GM19324 (cell line): Measurements from ENCODE around the gene POLA1.
"Not testable (repeated sequence)": the region's sequence is repeated elsewhere in the genome, so short reads cannot be mapped to it uniquely, and the experiment has no call there.

Experiments used
- ATAC-seq: cut with Tn5 transposase; IDR thresholded peaks from one replicate; pipeline ENCODE4 v1.9.1; 2021; ENCODE audit warnings: mild to moderate bottlenecking, moderate library complexity; ENCODE audit not compliant: unreplicated experiment, low FRiP score

The POLA1 gene

DNA sequence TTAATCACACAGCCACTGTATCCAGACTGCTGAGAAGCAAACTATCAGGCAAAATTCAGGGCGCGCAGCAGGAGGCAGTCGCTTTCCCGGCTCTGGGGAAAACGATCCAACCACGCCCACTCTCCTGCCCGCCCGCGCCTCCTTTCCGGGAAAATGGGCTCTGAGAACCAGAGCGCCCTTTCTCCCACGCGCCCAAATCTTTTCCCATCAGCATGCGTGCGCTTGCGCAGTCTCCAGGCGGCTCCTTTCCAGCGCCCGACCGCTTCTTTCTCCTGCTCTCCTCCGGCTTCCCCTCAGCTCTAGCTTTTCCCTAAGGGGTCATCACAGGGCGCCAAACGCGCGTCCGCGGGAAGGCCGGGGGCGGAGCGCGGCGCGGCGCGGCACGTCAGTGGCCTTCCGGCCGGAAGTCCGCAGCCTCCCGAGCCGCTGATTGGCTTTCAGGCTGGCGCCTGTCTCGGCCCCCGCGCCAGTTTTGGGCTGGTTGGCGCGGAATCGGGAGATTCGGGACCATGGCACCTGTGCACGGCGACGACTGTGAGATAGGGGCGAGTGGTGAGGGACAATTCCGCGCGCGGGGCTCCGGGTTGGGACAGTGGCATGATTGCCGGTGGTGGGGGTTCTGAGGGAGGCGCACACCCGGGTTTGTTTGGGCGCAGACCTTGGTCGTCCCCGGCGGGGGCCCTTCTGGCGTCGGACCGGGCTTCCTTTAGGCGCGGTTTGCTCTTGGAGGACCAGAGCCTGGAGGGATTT is at the start of gene POLA1:
POLA1 (plus strand) TSS at position 466 of the 750 bp plus-strand sequence; CDS start at position 510, 44 bp downstream.
- peak; percentile 96 for ATAC-seq

DNA sequence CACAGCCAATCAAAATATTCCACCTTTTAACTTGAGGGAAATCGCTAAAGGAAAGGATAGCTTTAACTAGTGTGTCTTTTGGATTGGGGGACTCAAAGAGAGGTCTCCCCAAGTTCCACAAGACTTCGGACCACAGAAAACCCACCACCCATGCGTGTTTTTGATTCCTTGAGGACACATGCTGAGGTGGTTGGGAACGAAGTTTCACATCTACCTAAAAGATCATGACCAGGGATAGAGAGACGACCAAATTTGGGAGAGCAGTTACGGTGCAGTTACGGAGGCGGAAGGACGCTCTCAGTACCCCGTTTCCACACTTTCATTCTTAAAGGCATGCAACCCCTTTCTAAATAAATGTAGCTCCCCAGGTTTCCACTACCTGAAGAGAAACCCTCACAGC is 47.7 kb upstream of the POLA1 start:
- ATAC-seq, result no peak

- no peak for ATAC-seq
Observed at GRCh38 chrX:24646745-24647182, 47.0 kb upstream of the POLA1 start.

- ATAC-seq, result no peak
Observed at GRCh38 chrX:24647257-24648058, 46.3 kb upstream of the POLA1 start, which contains the start of gene PCYT1B. Gene PCYT1B, minus strand, starts transcription at chrX:24647347. Its CDS starts 242 bp downstream, at chrX:24647105.

DNA sequence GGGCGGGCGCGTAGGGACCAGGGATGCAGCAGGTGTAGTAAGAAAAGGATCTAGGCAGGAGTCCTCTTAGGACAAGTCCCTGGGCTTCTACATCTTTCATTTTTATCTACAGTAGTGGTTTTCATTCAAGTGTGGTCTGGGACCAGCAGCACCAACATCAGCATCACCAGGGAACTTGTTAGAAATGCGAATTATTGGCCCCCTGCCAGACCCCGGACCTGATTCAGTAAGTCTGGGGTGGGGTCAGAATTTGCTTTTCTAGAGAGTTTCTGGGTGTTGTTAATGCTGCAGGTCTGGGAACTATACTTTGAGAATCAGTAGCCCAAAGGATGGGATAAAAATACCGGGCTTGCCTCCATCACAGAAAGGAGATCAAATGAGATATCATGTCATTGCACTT is 45.2 kb upstream of the POLA1 start:
- ATAC-seq, result no peak

DNA sequence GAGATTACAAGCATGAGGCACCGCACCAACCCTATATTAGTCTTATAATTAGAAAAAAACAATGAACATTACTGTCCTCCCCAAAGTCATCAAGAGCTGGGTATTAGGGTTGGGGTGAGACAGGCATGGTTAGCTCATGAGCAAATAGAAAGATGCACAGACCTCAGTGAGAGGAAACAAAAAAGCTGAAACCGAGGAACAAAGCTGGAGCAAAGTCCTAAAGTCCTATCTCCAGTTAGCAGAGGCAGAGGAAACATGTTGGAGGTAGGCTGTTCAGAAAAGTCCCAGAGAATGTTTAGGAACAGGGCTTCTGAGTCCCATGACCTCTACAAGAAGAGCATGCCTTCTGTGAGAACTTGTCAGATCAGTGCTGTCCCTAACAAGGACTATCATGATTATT is 41.9 kb upstream of the POLA1 start:
- ATAC-seq, result no peak

- not testable (repeated sequence) for ATAC-seq
Observed at GRCh38 chrX:24655679-24656078, 38.0 kb upstream of the POLA1 start.

DNA sequence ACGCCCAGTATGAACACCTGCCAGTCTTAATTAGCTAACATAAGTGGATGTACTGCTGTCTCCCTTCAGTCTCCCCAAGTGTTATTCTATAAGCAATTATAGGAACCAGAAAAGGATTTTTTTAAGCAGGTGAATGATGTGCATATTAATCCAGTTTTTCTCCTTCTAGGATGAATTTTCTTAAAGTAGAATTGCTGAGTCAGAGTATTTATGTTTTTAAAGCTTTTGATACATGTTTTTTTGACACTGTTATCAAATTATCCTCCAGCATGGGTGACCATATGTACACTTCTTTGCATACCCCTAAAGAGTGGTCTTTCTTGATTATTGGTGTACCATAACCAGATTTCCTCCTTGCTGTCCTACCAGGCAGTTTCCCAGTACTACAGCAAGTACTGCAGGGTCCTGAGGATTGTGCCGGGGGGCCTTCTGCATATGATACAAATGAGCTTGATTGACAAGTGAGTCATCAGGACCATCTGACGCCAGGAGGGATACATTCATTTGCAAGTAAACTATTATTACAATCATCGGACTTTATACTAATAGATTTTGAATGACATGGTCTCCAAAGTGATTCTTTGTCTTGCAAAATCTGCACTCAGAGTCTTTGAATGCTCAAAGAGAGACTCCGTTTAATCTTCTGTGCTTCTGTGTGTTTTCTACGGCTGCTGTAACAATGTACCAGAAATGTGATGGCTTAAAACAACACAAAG is 35.9 kb upstream of the POLA1 start:
- ATAC-seq, result no peak

GRCh38 chrX:24658421-24658820 is 35.3 kb upstream of the POLA1 start:
- no peak for ATAC-seq

DNA sequence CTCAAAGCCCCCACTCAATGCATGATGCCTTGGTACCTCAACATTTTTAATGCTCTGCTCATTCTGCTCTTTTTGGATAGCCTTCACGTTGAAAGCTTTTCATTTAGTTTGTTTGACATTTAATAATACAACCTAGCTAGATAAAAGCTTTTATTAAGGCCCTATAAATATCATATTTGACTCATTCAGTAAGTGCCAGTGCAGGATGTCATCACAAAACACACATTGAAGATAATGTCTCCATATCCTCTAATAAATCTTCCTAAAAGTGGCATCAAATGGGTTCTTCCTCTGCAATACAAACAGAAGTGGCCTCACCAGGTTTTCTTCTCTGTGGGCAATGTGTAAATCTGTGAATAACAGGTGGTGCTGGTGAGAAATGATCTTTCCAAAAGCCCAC is 34.6 kb upstream of the POLA1 start:
- ATAC-seq, result no peak

DNA sequence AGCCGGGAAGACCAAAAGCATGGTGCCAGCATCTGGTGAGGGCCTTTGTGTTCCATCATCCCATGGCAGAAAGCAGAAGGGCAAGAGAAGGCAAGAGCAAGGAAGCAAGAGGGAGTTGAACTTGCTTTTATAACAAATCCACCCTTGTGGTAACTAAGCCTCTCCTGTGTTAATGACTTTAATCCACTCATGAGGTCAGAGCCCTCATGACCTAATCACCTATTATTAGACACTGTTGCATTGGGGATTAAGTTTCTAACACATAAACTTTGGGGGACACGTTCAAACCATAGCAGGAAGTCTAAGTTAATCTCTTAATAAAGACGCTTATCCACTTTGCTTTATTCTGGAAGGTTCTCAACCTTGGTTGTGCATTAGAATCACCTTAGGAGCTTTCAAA is 34.1 kb upstream of the POLA1 start:
- ATAC-seq, result no peak

DNA sequence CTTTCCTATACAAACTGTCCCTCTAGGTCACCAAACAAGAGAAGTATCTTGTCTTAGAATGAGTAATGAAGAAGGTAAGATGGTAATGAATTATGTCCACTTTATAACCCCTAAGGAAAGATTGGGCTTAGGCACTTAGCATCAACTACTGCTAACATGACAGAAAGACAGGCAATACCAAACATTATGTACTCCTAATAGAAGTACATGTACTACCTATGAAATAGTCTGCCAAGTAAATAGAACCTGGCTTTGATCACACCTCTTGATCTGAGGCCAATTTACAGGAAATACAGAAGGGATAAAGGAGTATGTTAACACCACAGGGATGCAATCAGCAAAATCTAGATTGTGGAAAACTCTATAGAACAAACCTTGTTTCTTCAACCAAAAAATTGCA is 32.4 kb upstream of the POLA1 start:
- ATAC-seq, result no peak

DNA sequence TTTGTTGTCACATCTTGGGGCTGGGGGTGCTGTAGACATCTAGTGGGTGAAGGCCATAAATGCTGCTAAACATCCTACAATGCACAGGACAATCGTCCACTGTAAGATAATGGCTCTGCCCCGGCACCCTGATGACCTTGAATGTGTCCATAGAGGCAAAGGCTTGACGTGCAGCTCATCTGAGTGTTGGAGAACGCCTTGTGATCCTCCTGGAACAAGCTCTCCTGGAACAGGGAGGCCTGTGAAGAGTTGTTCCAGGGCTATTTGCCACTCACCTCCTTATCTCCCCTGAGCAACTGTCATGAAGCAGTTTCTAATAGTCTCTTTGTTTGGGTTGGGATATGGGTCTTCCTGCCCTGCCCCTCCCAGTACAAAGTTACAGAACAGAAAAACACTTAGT is 31.4 kb upstream of the POLA1 start:
- ATAC-seq, result no peak

DNA sequence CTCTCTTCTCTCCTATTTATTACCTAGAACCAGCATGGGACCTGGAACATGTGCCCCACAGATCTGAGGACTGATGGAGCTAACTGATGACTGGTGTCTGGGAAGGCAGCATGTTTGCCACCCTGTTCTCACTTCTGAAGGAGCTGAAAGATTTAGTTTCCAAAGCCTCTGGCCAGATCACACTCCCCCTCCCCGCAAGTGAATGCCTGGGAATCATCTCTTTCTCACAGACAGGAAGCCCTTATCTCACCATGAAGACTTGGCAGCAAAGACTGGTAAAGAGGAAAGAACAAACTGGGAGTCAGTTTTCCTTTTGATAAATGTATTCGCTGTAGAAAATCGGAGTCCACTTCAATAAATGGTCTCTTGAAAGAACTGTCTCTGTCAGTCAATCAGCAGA is 25.6 kb upstream of the POLA1 start:
- ATAC-seq, result no peak

DNA sequence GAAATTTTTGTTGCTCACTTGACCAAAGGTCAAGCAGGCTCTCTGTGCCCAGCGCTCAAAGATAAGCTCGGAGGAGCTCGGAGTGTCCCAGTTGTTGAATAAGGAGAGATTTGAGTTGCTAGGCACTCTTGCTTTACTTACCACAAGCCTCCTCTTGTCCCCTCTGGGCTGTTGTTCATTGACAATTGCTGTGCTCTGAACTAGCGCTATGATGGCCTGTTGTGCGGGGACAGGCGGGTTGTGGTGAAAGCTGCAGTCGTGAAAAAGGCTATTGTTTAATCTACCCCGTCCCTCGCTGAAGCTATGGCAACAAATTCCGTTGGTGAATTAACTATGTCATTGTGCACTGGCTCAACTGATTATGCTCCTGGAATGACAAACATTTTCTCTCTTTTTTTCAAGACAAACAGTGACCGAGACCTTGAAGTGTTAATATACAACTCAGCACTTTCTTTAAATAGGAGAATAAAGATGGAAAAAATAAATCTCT is 21.0 kb upstream of the POLA1 start:
- no peak for ATAC-seq

DNA sequence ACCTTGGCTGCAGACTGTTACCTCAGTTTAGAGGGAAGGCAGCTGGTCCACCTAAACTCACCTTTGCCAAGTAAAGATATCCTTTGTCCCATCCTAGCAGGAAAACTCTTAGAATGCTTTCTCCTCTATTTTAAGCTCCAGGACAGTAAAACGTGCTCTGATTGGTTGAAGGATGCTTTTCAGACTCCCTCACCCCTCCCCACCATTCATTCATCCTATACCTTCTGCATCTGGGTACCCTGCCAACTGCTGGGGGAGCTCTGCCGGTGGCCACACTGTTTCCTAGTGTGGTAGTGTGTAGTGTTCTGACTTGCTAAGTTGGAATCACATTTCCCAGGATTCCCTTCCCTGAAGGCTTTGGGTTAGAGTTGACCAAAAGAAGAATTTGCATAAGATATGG is 20.3 kb upstream of the POLA1 start:
- no peak for ATAC-seq

DNA sequence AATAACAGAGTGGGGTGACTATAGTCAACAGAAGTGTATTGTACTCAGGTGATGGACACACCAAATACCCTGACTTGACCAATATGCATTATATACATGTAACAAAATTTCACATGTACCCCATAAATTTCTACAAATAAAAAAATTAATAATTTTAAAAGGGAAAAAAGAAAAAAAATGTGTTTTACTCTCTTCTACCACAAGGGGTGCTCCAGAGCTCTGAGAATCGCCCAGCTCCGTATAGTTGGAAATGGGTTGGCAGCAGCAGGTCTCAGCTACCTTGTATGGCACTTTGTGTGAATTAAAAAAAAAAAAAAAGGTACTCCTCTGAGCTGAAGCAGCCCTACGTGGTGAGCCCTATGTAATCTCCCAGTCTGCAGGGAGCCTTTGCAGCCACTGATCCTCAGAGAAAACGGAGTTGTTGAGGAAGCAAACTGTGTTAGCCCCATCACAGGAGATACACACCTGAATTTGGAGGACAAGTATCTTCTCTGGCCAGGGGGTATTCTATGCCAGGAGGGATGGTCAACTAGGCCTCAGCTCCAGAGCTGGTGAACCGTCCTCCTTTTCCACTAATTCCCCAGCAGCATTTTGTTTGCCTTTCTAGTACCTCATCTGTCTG is 17.2 kb upstream of the POLA1 start:
- no peak for ATAC-seq

DNA sequence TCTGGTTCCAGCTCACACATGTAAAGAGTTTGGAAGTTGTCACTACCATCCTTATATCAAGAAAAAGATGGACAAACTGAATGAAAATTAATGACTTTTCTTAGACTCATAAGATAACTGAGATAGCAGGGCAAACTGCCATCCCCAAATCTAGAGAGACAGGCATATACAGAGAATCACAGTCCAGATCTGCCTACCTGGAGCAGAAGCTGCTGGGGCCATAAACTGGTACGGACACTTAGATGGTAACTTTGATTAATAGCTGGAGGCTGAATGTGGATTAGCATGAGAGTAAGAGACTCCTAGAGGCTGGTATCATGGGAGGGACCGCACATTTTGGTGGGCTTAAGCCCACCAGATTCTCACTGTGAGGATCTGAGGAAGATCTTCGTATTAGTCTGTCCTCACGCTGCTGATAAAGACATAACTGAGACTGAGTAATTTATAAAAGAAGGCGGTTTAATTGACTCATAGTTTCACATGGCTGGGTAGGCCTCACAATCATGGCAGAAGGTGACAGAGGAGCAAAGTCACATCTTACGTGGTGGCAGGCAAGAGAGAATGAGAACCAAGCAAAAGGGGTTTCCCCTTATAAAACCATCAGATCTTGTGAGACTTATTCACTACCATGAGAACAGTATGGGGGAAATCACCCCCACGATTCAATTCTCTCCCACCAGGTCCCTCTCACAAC is 10.8 kb upstream of the POLA1 start:
- ATAC-seq, result no peak

GRCh38 chrX:24684048-24684447 is 9.7 kb upstream of the POLA1 start:
- ATAC-seq, result no peak

GRCh38 chrX:24692305-24692704 is 1.4 kb upstream of the POLA1 start:
- no peak for ATAC-seq
